WTC11 (cell line): Measurements from ENCODE around the gene POLR2L. TPM values are rescaled to one million over a fixed set of nuclear protein-coding genes. Genes with fewer than 3 reads are reported as not detected.
A peak's percentile ranks its signal among the peaks of the same experiment; 100 is the strongest.

ENCODE experiments used
- ATAC-seq: fragments of 200-7000 bp; cut with Tn5 transposase; 2 replicates; pipeline ENCODE4 v1.10.0; 2021; ENCODE audit warnings: mild to moderate bottlenecking, moderate library complexity
- CTCF ChIA-PET: fragments of 300-600 bp; sonication (Branson Sonifier 250); formaldehyde crosslinking; loops from one replicate; lab custom pipeline; 2021; ENCODE audit warnings: antibody characterized with exemption; lab: Charles Lee
- POLR2A ChIA-PET: fragments of 350-600 bp; sonication (Branson Sonifier 250); formaldehyde crosslinking; loops from one replicate; lab custom pipeline; 2021; ENCODE audit warnings: antibody characterized with exemption; lab: Charles Lee
- DNase-seq: peaks from one replicate; pipeline ENCODE4 v3.0.0; 2021; ENCODE audit warnings: low spot score
- H3K27ac Mint-ChIP-seq: 2 replicates; pipeline ENCODE4 v1.8.0; 2021; ENCODE audit warnings: mixed read lengths
- H3K27me3 Mint-ChIP-seq: 2 replicates; pipeline ENCODE4 v1.8.0; 2021; ENCODE audit warnings: low read depth, mild to moderate bottlenecking, moderate library complexity, mixed read lengths
- H3K36me3 Mint-ChIP-seq: 2 replicates; pipeline ENCODE4 v1.8.0; 2021; ENCODE audit warnings: mixed read lengths
- H3K4me1 Mint-ChIP-seq: 2 replicates; pipeline ENCODE4 v1.8.0; 2022; ENCODE audit warnings: mixed read lengths
- H3K4me3 Mint-ChIP-seq: 2 replicates; pipeline ENCODE4 v1.8.0; 2021; ENCODE audit warnings: mild to moderate bottlenecking, moderate library complexity, mixed read lengths
- H3K9me3 Mint-ChIP-seq: 2 replicates; pipeline ENCODE4 v1.8.0; 2021; ENCODE audit warnings: mixed read lengths
- CREB1 ChIP-seq: sonication (generic); formaldehyde crosslinking; IDR thresholded peaks from 2 replicates; pipeline ENCODE4 v1.8.0; 2023; ENCODE audit warnings: mild to moderate bottlenecking, missing genetic modification reagents
- ELF4 ChIP-seq: sonication (generic); formaldehyde crosslinking; IDR thresholded peaks from 2 replicates; pipeline ENCODE4 v1.8.1; 2022; ENCODE audit warnings: low read depth, mild to moderate bottlenecking, moderate library complexity, missing genetic modification reagents
- ESRRA ChIP-seq: sonication (generic); formaldehyde crosslinking; IDR thresholded peaks from 2 replicates; pipeline ENCODE4 v1.8.1; 2022; ENCODE audit warnings: mild to moderate bottlenecking, missing genetic modification reagents, borderline replicate concordance
- FOXK1 ChIP-seq: sonication (generic); formaldehyde crosslinking; IDR thresholded peaks from 2 replicates; pipeline ENCODE4 v1.8.0; 2022; ENCODE audit warnings: mild to moderate bottlenecking, moderate library complexity, missing genetic modification reagents
- FOXP4 ChIP-seq: sonication (generic); formaldehyde crosslinking; IDR thresholded peaks from 2 replicates; pipeline ENCODE4 v1.8.0; 2022; ENCODE audit warnings: mild to moderate bottlenecking, missing genetic modification reagents
- GABPB1 ChIP-seq: sonication (generic); formaldehyde crosslinking; IDR thresholded peaks from 2 replicates; pipeline ENCODE4 v1.8.1; 2023; ENCODE audit warnings: mild to moderate bottlenecking, missing genetic modification reagents
- JUN ChIP-seq: sonication (generic); formaldehyde crosslinking; IDR thresholded peaks from 2 replicates; pipeline ENCODE4 v1.8.0; 2023; ENCODE audit warnings: mild to moderate bottlenecking, missing genetic modification reagents
- MXD4 ChIP-seq: fragments of 250-450 bp; sonication (Bioruptor Pico); IDR thresholded peaks from 2 replicates; pipeline ENCODE4 v1.8.0; 2021; ENCODE audit warnings: mild to moderate bottlenecking, moderate library complexity, borderline replicate concordance
- NR2C2 ChIP-seq: sonication (generic); formaldehyde crosslinking; IDR thresholded peaks from 2 replicates; pipeline ENCODE4 v1.8.0; 2022; ENCODE audit warnings: mild to moderate bottlenecking, missing genetic modification reagents
- ZBTB21 ChIP-seq: sonication (generic); formaldehyde crosslinking; IDR thresholded peaks from 2 replicates; pipeline ENCODE4 v1.8.1; 2023; ENCODE audit warnings: mild to moderate bottlenecking, missing genetic modification reagents, borderline replicate concordance
- ZBTB43 ChIP-seq: sonication (generic); formaldehyde crosslinking; IDR thresholded peaks from 2 replicates; pipeline ENCODE4 v1.8.1; 2023; ENCODE audit warnings: mild to moderate bottlenecking, missing genetic modification reagents
- ZNF121 ChIP-seq: sonication (generic); formaldehyde crosslinking; IDR thresholded peaks from 2 replicates; pipeline ENCODE4 v1.8.0; 2023; ENCODE audit warnings: missing genetic modification reagents
- ZNF232 ChIP-seq: sonication (generic); formaldehyde crosslinking; IDR thresholded peaks from 2 replicates; pipeline ENCODE4 v1.8.0; 2022; ENCODE audit warnings: mild to moderate bottlenecking, missing genetic modification reagents
- ZNF317 ChIP-seq: sonication (generic); formaldehyde crosslinking; IDR thresholded peaks from 2 replicates; pipeline ENCODE4 v1.8.1; 2023; ENCODE audit warnings: low read depth, mild to moderate bottlenecking, moderate library complexity, missing genetic modification reagents, borderline replicate concordance
- ZNF423 ChIP-seq: fragments of 250-450 bp; sonication (Bioruptor Pico); IDR thresholded peaks from 2 replicates; pipeline ENCODE4 v2.1.2; 2022; ENCODE audit warnings: mild to moderate bottlenecking, moderate library complexity
- ZNF512 ChIP-seq: sonication (generic); formaldehyde crosslinking; IDR thresholded peaks from 2 replicates; pipeline ENCODE4 v1.8.1; 2022; ENCODE audit warnings: missing genetic modification reagents, borderline replicate concordance
- ZSCAN18 ChIP-seq: fragments of 250-450 bp; sonication (Bioruptor Pico); IDR thresholded peaks from 2 replicates; pipeline ENCODE4 v2.1.2; 2022; ENCODE audit warnings: mild to moderate bottlenecking, moderate library complexity
- total RNA-seq: library from RNA; stranded (reverse); gene quantifications from 3 replicates; pipeline ENCODE4 v1.2.3, GENCODE V29; 2021
- TF ChIP-seq, protein P1 (sequence below): sonication (generic); formaldehyde crosslinking; IDR thresholded peaks from 2 replicates; pipeline ENCODE4 v1.8.1; 2022; ENCODE audit warnings: low read depth, missing genetic modification reagents, borderline replicate concordance
- TF ChIP-seq, protein P2 (sequence below): fragments of 200-600 bp; IDR thresholded peaks from 2 replicates; pipeline ENCODE4 v1.8.0; 2022; ENCODE audit warnings: antibody characterized with exemption
- TF ChIP-seq, protein P3 (sequence below): sonication (generic); formaldehyde crosslinking; IDR thresholded peaks from 2 replicates; pipeline ENCODE4 v1.8.1; 2022; ENCODE audit warnings: mild to moderate bottlenecking, missing genetic modification reagents, moderate library complexity, borderline replicate concordance
- TF ChIP-seq, protein P4 (sequence below): sonication (generic); formaldehyde crosslinking; IDR thresholded peaks from 2 replicates; pipeline ENCODE4 v1.8.0; 2022; ENCODE audit warnings: missing genetic modification reagents

Gene POLR2L
- total RNA-seq, 1 experiment from 2014 or later: 152 TPM

- Mint-ChIP-seq H3K4me1 (no peaks in the 10 kb centered on the region), H3K27me3 (no peaks in the 10 kb centered on the region)
- no peak for TF ChIP-seq ZNF317 (CRISPR knock-in tag)
- no peak for TF ChIP-seq MXD4 (CRISPR knock-in tag)
- TF ChIP-seq ESRRA (CRISPR knock-in tag): no peak
- no peak for TF ChIP-seq ZNF121
- TF ChIP-seq, protein P1, sequence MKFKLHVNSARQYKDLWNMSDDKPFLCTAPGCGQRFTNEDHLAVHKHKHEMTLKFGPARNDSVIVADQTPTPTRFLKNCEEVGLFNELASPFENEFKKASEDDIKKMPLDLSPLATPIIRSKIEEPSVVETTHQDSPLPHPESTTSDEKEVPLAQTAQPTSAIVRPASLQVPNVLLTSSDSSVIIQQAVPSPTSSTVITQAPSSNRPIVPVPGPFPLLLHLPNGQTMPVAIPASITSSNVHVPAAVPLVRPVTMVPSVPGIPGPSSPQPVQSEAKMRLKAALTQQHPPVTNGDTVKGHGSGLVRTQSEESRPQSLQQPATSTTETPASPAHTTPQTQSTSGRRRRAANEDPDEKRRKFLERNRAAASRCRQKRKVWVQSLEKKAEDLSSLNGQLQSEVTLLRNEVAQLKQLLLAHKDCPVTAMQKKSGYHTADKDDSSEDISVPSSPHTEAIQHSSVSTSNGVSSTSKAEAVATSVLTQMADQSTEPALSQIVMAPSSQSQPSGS (CRISPR knock-in tag): no peak
- TF ChIP-seq CREB1 (CRISPR knock-in tag): no peak
- TF ChIP-seq, protein P2, sequence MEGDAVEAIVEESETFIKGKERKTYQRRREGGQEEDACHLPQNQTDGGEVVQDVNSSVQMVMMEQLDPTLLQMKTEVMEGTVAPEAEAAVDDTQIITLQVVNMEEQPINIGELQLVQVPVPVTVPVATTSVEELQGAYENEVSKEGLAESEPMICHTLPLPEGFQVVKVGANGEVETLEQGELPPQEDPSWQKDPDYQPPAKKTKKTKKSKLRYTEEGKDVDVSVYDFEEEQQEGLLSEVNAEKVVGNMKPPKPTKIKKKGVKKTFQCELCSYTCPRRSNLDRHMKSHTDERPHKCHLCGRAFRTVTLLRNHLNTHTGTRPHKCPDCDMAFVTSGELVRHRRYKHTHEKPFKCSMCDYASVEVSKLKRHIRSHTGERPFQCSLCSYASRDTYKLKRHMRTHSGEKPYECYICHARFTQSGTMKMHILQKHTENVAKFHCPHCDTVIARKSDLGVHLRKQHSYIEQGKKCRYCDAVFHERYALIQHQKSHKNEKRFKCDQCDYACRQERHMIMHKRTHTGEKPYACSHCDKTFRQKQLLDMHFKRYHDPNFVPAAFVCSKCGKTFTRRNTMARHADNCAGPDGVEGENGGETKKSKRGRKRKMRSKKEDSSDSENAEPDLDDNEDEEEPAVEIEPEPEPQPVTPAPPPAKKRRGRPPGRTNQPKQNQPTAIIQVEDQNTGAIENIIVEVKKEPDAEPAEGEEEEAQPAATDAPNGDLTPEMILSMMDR: no peak
- TF ChIP-seq NR2C2: no peak
- TF ChIP-seq ZNF512: no peak
- no peak for TF ChIP-seq FOXP4 (CRISPR knock-in tag)
- TF ChIP-seq, protein P3, sequence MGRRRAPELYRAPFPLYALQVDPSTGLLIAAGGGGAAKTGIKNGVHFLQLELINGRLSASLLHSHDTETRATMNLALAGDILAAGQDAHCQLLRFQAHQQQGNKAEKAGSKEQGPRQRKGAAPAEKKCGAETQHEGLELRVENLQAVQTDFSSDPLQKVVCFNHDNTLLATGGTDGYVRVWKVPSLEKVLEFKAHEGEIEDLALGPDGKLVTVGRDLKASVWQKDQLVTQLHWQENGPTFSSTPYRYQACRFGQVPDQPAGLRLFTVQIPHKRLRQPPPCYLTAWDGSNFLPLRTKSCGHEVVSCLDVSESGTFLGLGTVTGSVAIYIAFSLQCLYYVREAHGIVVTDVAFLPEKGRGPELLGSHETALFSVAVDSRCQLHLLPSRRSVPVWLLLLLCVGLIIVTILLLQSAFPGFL (CRISPR knock-in tag): no peak
- TF ChIP-seq GABPB1 (CRISPR knock-in tag): no peak
- no peak for TF ChIP-seq ZNF423 (CRISPR knock-in tag)
- no peak for TF ChIP-seq FOXK1
- no peak for TF ChIP-seq ZSCAN18 (CRISPR knock-in tag)
- TF ChIP-seq, all 79 proteins: peak for 0
- DNase-seq: no peak
- Mint-ChIP-seq H3K36me3 (peaks cover 39% of the 10 kb centered on the region), H3K9me3 (no peaks in the 10 kb centered on the region), H3K4me3 (no peak overlapping the region), H3K27ac (peak overlapping the region; percentile 79; the same call in 1 of the 2 replicates)
- ChIA-PET POLR2A (no interaction called here), CTCF (no interaction called here)
- no peak for ATAC-seq
Observed at GRCh38 chr11:882596-882995, 40.3 kb upstream of the POLR2L start.

GRCh38 chr11:880447-880846 is 38.1 kb upstream of the POLR2L start:
- CTCF ChIA-PET: no interaction called here
- TF ChIP-seq, protein P4, sequence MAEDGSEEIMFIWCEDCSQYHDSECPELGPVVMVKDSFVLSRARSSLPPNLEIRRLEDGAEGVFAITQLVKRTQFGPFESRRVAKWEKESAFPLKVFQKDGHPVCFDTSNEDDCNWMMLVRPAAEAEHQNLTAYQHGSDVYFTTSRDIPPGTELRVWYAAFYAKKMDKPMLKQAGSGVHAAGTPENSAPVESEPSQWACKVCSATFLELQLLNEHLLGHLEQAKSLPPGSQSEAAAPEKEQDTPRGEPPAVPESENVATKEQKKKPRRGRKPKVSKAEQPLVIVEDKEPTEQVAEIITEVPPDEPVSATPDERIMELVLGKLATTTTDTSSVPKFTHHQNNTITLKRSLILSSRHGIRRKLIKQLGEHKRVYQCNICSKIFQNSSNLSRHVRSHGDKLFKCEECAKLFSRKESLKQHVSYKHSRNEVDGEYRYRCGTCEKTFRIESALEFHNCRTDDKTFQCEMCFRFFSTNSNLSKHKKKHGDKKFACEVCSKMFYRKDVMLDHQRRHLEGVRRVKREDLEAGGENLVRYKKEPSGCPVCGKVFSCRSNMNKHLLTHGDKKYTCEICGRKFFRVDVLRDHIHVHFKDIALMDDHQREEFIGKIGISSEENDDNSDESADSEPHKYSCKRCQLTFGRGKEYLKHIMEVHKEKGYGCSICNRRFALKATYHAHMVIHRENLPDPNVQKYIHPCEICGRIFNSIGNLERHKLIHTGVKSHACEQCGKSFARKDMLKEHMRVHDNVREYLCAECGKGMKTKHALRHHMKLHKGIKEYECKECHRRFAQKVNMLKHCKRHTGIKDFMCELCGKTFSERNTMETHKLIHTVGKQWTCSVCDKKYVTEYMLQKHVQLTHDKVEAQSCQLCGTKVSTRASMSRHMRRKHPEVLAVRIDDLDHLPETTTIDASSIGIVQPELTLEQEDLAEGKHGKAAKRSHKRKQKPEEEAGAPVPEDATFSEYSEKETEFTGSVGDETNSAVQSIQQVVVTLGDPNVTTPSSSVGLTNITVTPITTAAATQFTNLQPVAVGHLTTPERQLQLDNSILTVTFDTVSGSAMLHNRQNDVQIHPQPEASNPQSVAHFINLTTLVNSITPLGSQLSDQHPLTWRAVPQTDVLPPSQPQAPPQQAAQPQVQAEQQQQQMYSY (CRISPR knock-in tag): no peak
- TF ChIP-seq ZNF232 (CRISPR knock-in tag) (no peak), ZBTB21 (CRISPR knock-in tag) (no peak), ELF4 (CRISPR knock-in tag) (no peak), ZBTB43 (no peak), JUN (no peak), ESRRA (CRISPR knock-in tag) (no peak)

More at GRCh38 chr11:880447-880846, 38.1 kb upstream of the POLR2L start:
- DNase-seq: peak; percentile 32
- ATAC-seq: no peak
- Mint-ChIP-seq H3K27me3 (peaks cover 2% of the 10 kb centered on the region; the same call in 1 of the 2 replicates), H3K9me3 (no peaks in the 10 kb centered on the region), H3K36me3 (peaks cover 36% of the 10 kb centered on the region), H3K4me1 (no peaks in the 10 kb centered on the region), H3K4me3 (no peak overlapping the region), H3K27ac (no peak overlapping the region)
- POLR2A ChIA-PET: no interaction called here
